HG02870 (cell line): ENCODE data around the gene COL4A4.
"Not testable (repeated sequence)": the region's sequence is repeated elsewhere in the genome, so short reads cannot be mapped to it uniquely, and the experiment has no call there.

Source experiments
- ATAC-seq: cut with Tn5 transposase; IDR thresholded peaks from one replicate; pipeline ENCODE4 v1.9.1; 2021; ENCODE audit warnings: mild to moderate bottlenecking, moderate library complexity; ENCODE audit not compliant: unreplicated experiment

Gene COL4A4

GRCh38 chr2:227163998-227164762 is at the start of gene COL4A4, which contains the start of gene COL4A3:
COL4A4 (minus strand) TSS chr2:227164205; CDS start chr2:227147483, 16,722 bp downstream.
COL4A3 (plus strand) TSS chr2:227164624; CDS start chr2:227164727, 103 bp downstream.
- peak; percentile 53 for ATAC-seq

DNA sequence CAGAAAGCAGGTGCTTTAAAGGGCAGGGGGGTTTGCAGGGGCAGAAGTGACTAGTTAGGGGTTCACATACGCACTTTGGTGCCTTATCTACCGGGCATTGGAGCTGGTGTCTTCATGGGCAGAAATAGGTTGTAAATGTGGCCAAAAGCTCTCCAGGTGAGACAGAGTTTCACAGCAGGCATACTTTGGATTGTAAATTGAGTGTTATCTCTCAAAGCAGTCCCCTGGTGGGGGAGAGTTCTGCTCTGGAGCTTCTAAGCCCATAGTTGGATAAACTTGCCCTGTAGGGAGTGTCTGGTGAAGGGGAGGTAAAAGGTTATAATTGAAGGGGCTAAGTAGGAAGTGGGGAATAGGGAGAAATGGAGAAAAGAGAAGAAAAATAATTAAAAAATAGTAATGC is 43.6 kb upstream of the COL4A4 start:
- ATAC-seq, result no peak

- no peak for ATAC-seq
These were observed 42.4 kb upstream of the COL4A4 start for GRCh38 chr2:227206406-227206805.

- no peak for ATAC-seq
These were observed 41.7 kb upstream of the COL4A4 start for GRCh38 chr2:227205701-227206100.

- ATAC-seq, result no peak
These were observed 40.4 kb upstream of the COL4A4 start for GRCh38 chr2:227204452-227204851.

GRCh38 chr2:227201771-227202170 is 37.8 kb upstream of the COL4A4 start:
- no peak for ATAC-seq

- ATAC-seq, result no peak
These were observed 34.9 kb upstream of the COL4A4 start for GRCh38 chr2:227198866-227199265.

- no peak for ATAC-seq
These were observed 30.2 kb upstream of the COL4A4 start for GRCh38 chr2:227194219-227194618.

DNA sequence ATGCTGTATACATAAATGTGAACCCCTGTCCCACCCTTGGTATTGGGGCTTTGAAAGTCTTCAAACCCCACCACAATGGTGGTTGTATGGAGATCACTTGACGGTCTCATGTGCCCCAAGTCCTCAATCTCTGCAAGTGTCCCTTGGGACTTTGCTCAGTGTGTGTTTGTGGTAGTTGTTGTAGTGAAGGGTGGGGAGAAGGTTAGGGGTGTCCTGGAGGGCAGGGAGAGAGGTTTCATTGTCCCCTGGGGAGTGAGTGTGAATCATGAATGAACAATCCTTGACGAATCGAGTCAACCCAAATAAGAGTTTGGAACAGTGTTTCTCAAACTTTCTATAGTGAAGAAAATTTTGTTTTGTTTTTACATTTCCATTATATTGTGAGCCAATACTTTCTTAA is 28.5 kb upstream of the COL4A4 start:
- ATAC-seq, result no peak

DNA sequence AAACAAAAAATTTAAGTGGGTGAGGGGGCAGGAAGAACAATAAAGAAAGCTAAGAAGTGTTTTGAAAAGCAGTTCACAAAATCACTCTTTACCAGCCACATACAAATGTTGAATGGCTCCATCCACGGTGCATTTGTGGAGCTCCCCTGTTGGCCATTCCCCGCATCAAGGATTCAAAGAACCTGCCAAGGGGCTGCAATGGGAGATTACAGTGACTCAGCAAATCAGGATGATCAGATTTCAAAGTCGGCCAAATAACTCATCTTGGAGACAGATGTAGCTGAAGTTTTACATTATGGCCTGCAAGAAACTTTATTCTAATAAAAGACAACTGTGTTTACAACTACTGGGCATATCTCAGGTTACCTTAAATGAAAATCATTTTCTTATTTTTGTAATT is 27.4 kb upstream of the COL4A4 start:
- ATAC-seq, result no peak

GRCh38 chr2:227188292-227188691 is 24.3 kb upstream of the COL4A4 start:
- ATAC-seq, result peak; percentile 70

DNA sequence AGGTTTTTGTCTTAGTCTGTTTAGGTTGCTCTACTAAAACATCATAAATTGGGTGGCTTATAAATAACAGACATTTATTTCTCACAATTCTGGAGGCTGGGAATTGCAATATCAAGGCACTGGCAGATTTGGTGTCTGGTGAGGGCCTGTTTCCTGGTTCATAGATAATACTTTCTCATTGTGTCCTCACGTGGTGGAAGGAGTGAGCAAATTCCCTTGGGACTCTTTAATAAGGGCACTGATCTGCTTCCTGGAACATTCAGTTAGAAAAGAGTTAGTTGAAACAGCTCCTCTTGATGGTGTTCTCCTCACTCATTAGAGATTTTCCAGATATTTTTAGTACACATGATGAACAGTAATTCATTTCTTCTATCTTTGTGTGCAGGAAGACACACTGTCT is 22.7 kb upstream of the COL4A4 start:
- no peak for ATAC-seq

GRCh38 chr2:227185615-227186232 is 21.7 kb upstream of the COL4A4 start:
- no peak for ATAC-seq

DNA sequence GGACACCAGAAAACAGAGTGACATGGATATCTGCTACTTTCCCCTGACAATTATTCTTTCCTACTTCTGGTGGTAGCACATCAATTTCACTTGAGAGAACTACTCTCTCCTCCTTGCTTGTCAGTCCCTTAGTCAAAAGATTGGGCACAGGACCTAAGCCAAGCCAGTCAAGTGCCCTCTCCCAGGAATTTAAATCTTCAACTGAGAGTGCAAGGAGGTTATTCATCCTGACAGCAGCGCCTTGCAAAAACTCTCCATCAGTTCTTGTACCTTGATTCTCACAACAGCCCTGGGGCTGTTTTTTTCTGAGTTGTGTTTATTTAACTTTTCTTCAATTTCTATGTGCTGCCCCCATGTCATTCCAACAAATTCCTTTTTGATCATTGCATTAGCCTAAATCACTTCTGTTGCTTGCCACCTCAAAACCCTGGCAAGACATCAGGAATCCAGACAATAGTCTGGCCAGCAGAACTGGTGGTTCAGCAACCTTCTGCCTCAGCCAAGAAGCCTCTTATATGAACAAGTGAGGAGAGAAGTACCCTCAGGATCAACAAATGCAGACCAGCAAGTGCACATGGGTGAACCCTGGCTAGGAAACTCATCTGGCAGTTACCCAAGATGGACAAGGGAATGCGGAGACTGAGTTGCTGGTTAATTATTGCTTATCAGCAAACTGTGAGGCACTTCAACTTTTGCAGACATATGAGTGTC is 19.8 kb upstream of the COL4A4 start:
- ATAC-seq, result no peak

DNA sequence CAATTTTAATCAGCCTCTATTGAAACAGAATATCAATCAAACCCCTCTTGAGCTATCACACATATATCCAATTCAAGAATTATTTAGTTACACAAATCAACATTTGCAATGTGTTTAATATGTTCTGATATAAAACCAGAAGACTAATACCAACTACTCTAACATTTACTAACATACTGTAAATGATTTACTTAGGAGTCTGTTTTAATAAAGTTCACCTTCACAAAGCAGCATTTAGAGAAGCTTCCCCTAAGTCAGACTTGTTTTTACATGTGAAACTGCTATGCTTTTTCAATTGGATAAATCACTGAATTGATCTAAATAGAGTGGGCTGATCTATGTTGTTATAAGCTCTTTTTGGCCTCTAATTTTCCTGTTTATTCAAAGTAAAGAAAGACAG is 18.8 kb upstream of the COL4A4 start:
- no peak for ATAC-seq

DNA sequence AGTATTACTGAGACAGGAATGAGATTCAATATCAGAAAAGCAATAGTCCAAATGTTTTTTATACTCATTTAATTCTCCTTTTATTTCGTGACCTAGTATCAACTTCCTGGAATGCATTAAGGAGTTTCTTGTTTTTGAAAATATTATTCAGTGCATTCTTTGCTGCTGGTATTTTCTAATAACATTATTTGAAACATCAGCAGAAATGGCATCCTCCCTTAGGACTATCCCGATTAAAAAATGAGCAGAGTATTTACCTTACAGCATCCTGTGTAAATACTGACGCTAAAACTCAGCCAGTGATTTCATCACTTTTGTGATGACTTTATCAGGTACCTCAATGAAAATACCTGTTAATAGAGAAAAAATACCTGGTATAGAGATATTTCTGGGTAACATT is 16.8 kb upstream of the COL4A4 start:
- ATAC-seq, result no peak

- no peak for ATAC-seq
These were observed 16.1 kb upstream of the COL4A4 start for GRCh38 chr2:227179988-227180685.

GRCh38 chr2:227177592-227178336 is 13.8 kb upstream of the COL4A4 start:
- no peak for ATAC-seq

GRCh38 chr2:227171779-227172178 is 7.8 kb upstream of the COL4A4 start:
- ATAC-seq, result not testable (repeated sequence)

- ATAC-seq, result peak; percentile 74
These were observed 822 bp upstream of the COL4A4 start for GRCh38 chr2:227164763-227165291.
